ENCODE measurements around the gene RPL37. TPM values are rescaled to one million over a fixed set of nuclear protein-coding genes. Genes with fewer than 3 reads are reported as not detected.
"Not testable (repeated sequence)": the region's sequence is repeated elsewhere in the genome, so short reads cannot be mapped to it uniquely, and the experiment has no call there.

RPL37 gene
- total RNA-seq (2022), result 984 and 1,038 TPM in 2 replicates
- Bru-seq, nascent RNA, result percentile 98 among the genes with signal in this experiment
- percentile 95 among the genes with signal in this experiment for BruChase-seq, experiment 1, labeled RNA remaining after a 6-hour chase
- percentile 94 among the genes with signal in this experiment for BruChase-seq, experiment 2, labeled RNA remaining after a 2-hour chase
- long read RNA-seq, full-length matches to known transcripts, result 390 of 579 reads
- long read RNA-seq, partial matches to known transcripts, result 184 of 579 reads
- long read RNA-seq, other reads (novel, unspliced or antisense), result 5 of 579 reads

DNA sequence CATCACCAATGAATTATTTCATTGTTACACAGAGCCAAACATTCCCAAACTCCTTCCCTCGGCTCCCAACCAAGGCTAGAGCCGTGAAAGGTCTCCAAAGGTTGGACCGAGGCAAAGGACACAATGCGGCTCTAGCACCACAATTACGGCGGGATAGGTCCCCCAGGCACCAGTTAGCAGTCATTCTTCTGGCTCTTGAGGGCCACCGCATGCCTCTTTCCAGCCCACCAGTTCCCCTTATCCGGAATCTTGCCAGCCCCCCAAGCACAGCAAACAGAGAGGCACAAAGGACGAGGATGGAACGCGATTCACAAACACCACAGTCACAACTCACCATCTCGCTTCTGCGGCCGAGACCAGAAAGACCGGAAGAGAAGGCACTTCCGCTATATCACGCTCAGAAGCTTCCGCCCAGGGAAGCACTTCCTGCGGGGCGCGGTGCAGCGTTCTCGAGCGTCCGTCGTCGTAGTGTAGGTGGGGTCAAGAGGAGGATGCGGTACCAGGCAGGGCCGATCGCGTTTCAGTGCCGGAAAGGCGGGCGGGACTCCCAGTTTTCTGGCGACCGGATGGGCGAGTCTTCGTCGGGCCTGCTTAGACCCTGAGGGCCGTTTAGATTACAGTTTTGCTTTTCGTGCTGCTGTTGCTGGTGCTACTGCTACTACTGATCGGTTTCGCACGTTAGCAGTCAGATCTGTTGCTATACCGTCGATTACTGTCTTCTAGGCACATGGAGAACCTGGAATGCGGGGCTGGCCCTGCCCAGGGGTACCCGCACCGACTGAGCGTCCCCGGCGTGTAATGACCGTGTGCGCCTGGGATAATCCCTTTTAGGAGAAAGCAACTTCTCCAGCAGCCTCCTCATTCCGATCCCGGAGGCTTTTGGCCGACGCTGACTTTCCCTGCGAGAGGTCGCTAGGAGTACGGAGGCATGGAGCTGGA is at the start of gene RPL37:
Gene RPL37, minus strand, starts transcription at position 374 of the 939 bp plus-strand sequence. Its CDS starts 37 bp downstream, at position 337.
- TSS peak; percentile 100 for BruUV-seq (replicated peaks)
- peaks cover 21% of the 10 kb centered on the region for H3K4me1 Mint-ChIP-seq (ENCODE audit: low read depth, unreplicated experiment)
- H3K36me3 Mint-ChIP-seq (ENCODE audit: insufficient read depth, unreplicated experiment), result peaks cover 56% of the 10 kb centered on the region
- H3K27ac Mint-ChIP-seq (ENCODE audit: unreplicated experiment), result peak within 1 kb of the TSS; percentile 98
- CTCF ChIA-PET, result interaction anchor here (1.3 kb wide), 1 partner anchor 101 kb away, joined by 3 read pairs; no protein-coding TSS in a partner anchor
- TF ChIP-seq, protein P1, sequence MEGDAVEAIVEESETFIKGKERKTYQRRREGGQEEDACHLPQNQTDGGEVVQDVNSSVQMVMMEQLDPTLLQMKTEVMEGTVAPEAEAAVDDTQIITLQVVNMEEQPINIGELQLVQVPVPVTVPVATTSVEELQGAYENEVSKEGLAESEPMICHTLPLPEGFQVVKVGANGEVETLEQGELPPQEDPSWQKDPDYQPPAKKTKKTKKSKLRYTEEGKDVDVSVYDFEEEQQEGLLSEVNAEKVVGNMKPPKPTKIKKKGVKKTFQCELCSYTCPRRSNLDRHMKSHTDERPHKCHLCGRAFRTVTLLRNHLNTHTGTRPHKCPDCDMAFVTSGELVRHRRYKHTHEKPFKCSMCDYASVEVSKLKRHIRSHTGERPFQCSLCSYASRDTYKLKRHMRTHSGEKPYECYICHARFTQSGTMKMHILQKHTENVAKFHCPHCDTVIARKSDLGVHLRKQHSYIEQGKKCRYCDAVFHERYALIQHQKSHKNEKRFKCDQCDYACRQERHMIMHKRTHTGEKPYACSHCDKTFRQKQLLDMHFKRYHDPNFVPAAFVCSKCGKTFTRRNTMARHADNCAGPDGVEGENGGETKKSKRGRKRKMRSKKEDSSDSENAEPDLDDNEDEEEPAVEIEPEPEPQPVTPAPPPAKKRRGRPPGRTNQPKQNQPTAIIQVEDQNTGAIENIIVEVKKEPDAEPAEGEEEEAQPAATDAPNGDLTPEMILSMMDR (IDR thresholded peaks at IDR 0.05; ENCODE audit: unreplicated experiment), result no peak
- DNase-seq, result peak; percentile 93
- intact Hi-C loops (cut with micrococcal nuclease; ENCODE audit: unreplicated experiment), result loop anchor here (2.0 kb wide), 1 partner anchor 44 kb away; no protein-coding TSS in a partner anchor
- no peaks in the 10 kb centered on the region for H3K9me3 Mint-ChIP-seq (ENCODE audit: low read depth, unreplicated experiment)
- peak within 1 kb of the TSS; percentile 89 for H3K4me3 Mint-ChIP-seq (ENCODE audit: low read depth, unreplicated experiment)
- no peaks in the 10 kb centered on the region for H3K27me3 Mint-ChIP-seq (ENCODE audit: unreplicated experiment)

DNA sequence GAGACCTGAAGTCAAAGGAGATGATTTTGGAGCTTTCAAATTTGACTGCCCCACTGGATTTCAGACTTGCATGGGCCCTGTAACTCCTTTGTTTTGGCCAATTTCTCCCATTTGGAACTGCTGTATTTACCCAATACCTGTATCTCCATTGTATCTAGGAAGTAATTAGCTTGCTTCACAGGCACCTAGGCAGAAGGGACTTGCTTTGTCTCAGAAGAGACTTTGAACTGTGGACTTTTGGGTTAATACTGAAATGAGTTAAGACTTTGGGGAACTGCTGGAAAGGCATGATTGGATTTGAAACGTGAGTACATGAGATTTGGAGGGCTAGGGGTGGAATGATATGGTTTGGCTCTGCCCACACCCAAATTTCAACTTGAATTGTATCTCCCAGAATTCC is 48.0 kb upstream of the RPL37 start:
- BruUV-seq (replicated peaks); DNase-seq; intact Hi-C loops (cut with micrococcal nuclease; ENCODE audit: unreplicated experiment); H3K4me1 Mint-ChIP-seq (ENCODE audit: low read depth, unreplicated experiment); CTCF ChIA-PET; H3K4me3 Mint-ChIP-seq (ENCODE audit: low read depth, unreplicated experiment); H3K27ac Mint-ChIP-seq (ENCODE audit: unreplicated experiment); H3K36me3 Mint-ChIP-seq (ENCODE audit: insufficient read depth, unreplicated experiment); H3K27me3 Mint-ChIP-seq (ENCODE audit: unreplicated experiment); H3K9me3 Mint-ChIP-seq (ENCODE audit: low read depth, unreplicated experiment): not testable (repeated sequence)

DNA sequence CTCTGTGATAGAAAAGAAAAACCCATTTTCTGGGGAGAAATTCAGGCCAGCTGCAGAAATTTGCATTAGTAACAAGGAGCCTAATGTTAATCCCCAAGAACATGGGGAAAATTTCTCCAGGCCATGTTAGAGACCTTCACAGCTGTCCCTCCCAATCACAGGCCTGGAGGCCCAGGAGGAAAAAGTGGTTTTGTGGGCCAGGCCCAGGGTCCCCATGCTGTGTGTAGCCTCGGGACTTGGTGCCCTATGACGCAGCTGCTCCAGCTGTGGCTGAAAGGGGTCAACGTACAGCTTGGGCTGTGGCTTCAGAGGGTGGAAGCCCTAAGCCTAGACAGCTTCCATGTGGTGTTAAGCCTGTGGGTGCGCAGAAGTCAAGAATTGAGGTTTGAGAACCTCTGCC is 47.3 kb upstream of the RPL37 start:
- Mint-ChIP-seq H3K4me1 (ENCODE audit: low read depth, unreplicated experiment) (no peaks in the 10 kb centered on the region), H3K9me3 (ENCODE audit: low read depth, unreplicated experiment) (peaks cover 8% of the 10 kb centered on the region), H3K27me3 (ENCODE audit: unreplicated experiment) (peaks cover under 1% of the 10 kb centered on the region), H3K4me3 (ENCODE audit: low read depth, unreplicated experiment) (no peak overlapping the region), H3K36me3 (ENCODE audit: insufficient read depth, unreplicated experiment) (no peaks in the 10 kb centered on the region), H3K27ac (ENCODE audit: unreplicated experiment) (no peak overlapping the region)
- BruUV-seq (replicated peaks), result no TSS peak
- TF ChIP-seq, protein P1 (IDR thresholded peaks at IDR 0.05; ENCODE audit: unreplicated experiment), result no peak
- intact Hi-C loops (cut with micrococcal nuclease; ENCODE audit: unreplicated experiment), result no loop called here
- CTCF ChIA-PET, result no interaction called here
- DNase-seq, result no peak

DNA sequence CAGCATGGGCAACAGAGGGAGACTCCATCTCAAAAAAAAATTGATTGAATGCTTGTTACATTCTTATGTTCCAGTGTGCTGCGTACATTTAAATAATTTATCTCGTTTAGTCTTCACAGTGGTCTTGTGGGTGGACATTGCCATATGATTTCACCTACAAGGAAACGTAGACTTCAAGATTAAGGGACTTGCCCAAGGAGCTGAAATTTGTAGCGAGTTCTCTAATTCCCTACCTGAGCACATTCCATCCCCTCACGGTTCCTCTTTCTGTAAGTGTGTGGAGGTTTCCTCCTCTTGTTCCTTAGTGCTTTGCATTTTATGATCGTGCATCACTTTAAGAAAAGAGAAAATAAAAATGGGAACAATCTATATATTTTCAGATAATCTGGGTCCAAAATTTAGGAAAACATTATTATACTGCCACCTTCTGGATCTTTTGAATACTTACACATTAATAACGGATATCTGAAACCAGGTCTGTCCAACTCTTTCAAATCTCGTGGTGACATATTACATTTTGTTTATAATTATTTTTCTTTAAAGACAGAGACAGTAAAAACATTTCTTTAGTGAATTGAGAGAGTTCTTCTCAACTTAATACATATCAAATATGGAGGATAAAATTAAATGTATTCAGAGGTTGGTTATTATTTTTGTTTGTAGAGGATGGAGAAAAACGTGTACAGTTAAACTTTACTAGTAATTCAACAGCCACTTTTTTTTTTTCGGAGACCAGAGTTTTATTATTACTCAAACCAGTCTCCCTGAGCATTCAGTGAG is 44.3 kb upstream of the RPL37 start:
- Mint-ChIP-seq H3K27ac (ENCODE audit: unreplicated experiment) (no peak overlapping the region), H3K4me1 (ENCODE audit: low read depth, unreplicated experiment) (no peaks in the 10 kb centered on the region), H3K9me3 (ENCODE audit: low read depth, unreplicated experiment) (peaks cover 12% of the 10 kb centered on the region), H3K27me3 (ENCODE audit: unreplicated experiment) (no peaks in the 10 kb centered on the region), H3K4me3 (ENCODE audit: low read depth, unreplicated experiment) (no peak overlapping the region), H3K36me3 (ENCODE audit: insufficient read depth, unreplicated experiment) (no peaks in the 10 kb centered on the region)
- intact Hi-C loops (cut with micrococcal nuclease; ENCODE audit: unreplicated experiment), result loop anchor here (1.0 to 10.0 kb wide), 5 partner anchors 45 to 1297 kb away; partner anchors contain the start of genes RPL37 and TTC33
- no TSS peak for BruUV-seq (replicated peaks)
- no peak for DNase-seq
- TF ChIP-seq, protein P1 (IDR thresholded peaks at IDR 0.05; ENCODE audit: unreplicated experiment), result peak; percentile 30
- CTCF ChIA-PET, result no interaction called here

All from Calu3 (cell line).